Suprapubic skin (tissue), 3 donors: ENCODE measurements around the gene TEX29.

Experiments
- EP300 ChIP-seq: sonication (generic); formaldehyde crosslinking; IDR thresholded peaks from one replicate; pipeline ENCODE4 v1.6.1; 2017; ENCODE audit warnings: antibody characterized with exemption
- TF ChIP-seq, protein P1 (sequence below), 2 donors: fragments of 200-600 bp in 1 of 2; fragments of 450-650 bp in 1 of 2; sonication (generic) in 1 of 2; IDR thresholded peaks; one replicate each; pipeline ENCODE4 v1.5.1; 2016 to 2019; ENCODE audit warnings: antibody characterized with exemption in 2 of 2, mild to moderate bottlenecking in 1 of 2, moderate library complexity in 1 of 2

DNA sequence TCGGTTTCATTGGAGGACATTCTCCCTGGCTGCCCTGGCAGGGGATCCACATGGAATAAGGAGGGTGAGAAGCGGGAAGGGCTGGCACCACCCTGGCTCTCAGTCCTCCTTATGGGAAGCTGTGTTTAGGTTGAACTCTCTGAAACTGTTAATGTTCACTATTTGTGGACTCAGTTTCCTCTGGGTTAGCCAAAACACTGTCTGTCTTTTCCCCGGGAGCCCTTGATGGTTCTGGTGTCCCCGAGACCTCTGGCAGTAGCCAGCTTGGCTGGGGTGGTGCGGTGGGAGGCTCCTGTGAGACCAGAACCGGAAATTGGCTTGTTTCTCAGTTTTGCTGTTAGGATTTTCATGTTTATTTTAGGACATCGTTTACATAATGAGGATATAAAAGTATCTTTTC lies 48.3 kb upstream of the TEX29 start:
- no peak for TF ChIP-seq EP300
- TF ChIP-seq, protein P1, sequence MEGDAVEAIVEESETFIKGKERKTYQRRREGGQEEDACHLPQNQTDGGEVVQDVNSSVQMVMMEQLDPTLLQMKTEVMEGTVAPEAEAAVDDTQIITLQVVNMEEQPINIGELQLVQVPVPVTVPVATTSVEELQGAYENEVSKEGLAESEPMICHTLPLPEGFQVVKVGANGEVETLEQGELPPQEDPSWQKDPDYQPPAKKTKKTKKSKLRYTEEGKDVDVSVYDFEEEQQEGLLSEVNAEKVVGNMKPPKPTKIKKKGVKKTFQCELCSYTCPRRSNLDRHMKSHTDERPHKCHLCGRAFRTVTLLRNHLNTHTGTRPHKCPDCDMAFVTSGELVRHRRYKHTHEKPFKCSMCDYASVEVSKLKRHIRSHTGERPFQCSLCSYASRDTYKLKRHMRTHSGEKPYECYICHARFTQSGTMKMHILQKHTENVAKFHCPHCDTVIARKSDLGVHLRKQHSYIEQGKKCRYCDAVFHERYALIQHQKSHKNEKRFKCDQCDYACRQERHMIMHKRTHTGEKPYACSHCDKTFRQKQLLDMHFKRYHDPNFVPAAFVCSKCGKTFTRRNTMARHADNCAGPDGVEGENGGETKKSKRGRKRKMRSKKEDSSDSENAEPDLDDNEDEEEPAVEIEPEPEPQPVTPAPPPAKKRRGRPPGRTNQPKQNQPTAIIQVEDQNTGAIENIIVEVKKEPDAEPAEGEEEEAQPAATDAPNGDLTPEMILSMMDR (IDR thresholded peaks at IDR 0.05), result no peak
